Peyer's patch (tissue), 4 donors: Measurements from ENCODE around the gene SYPL2. TPM values are rescaled to one million over a fixed set of nuclear protein-coding genes. Genes with fewer than 3 reads are reported as not detected.

Experiments
- DNase-seq, 3 donors: peaks; one replicate each; pipeline ENCODE4 v3.0.0-alpha.2; 2017 to 2019
- H3K27ac ChIP-seq, 4 donors: fragments of 200-600 bp; sonication (generic); one replicate each; pipeline ENCODE4 v1.5.1; 2016 to 2019
- H3K27me3 ChIP-seq, 2 donors: fragments of 200-600 bp; sonication (generic); one replicate each; pipeline ENCODE4 v1.5.1; 2019
- H3K36me3 ChIP-seq, 3 donors: fragments of 200-600 bp; sonication (generic); one replicate each; pipeline ENCODE4 v1.5.1; 2016 to 2019
- H3K4me1 ChIP-seq, 4 donors: fragments of 200-600 bp; sonication (generic); one replicate each; pipeline ENCODE4 v1.5.1; 2016 to 2019
- H3K4me3 ChIP-seq, 4 donors: fragments of 200-600 bp; sonication (generic); 1 replicate in 3 of 4; 2 replicates in 1 of 4; pipeline ENCODE4 v1.5.1; 2016 to 2019; ENCODE audit warnings: mild to moderate bottlenecking in 1 of 4
- H3K9me3 ChIP-seq, 4 donors: fragments of 200-600 bp; sonication (generic); one replicate each; pipeline ENCODE4 v1.5.1; 2016 to 2019; ENCODE audit warnings: mild to moderate bottlenecking in 1 of 4
- POLR2A ChIP-seq, 2 donors: fragments of 450-650 bp; IDR thresholded peaks; one replicate each; pipeline ENCODE4 v1.5.1; 2017; ENCODE audit warnings: antibody characterized with exemption in 2 of 2, mild to moderate bottlenecking in 2 of 2, moderate library complexity in 2 of 2
- total RNA-seq, 4 donors: library from RNA; depleted of rRNA; stranded (reverse); fragments of >200 nt; gene quantifications; one replicate each; pipeline ENCODE4 v1.1.0, GENCODE V29; 2016
- TF ChIP-seq, protein P1 (sequence below), 6 experiments: fragments of 450-650 bp in 4 of 6; fragments of 200-600 bp in 2 of 6; sonication (generic) in 1 of 6; IDR thresholded peaks; one replicate each; pipeline ENCODE4 v1.5.1; 2017 to 2019; ENCODE audit warnings: antibody characterized with exemption in 6 of 6, mild to moderate bottlenecking in 3 of 6, moderate library complexity in 1 of 6

Gene SYPL2
- total RNA-seq, 4 donors from 2014 or later, result 0.67 TPM; not detected in 3

GRCh38 chr1:109527098-109527811 lies 60.9 kb downstream of the SYPL2 start:
- DNase-seq, result no peak
- no peak overlapping the region for H3K4me3 ChIP-seq
- no peaks in the 10 kb centered on the region for H3K36me3 ChIP-seq
- peaks cover 0 to 4% (median 1%) of the 10 kb centered on the region in 4 donors for H3K4me1 ChIP-seq
- no peak overlapping the region for H3K27ac ChIP-seq
- H3K9me3 ChIP-seq, result no peaks in the 10 kb centered on the region
- no peaks in the 10 kb centered on the region for H3K27me3 ChIP-seq
- TF ChIP-seq, protein P1, sequence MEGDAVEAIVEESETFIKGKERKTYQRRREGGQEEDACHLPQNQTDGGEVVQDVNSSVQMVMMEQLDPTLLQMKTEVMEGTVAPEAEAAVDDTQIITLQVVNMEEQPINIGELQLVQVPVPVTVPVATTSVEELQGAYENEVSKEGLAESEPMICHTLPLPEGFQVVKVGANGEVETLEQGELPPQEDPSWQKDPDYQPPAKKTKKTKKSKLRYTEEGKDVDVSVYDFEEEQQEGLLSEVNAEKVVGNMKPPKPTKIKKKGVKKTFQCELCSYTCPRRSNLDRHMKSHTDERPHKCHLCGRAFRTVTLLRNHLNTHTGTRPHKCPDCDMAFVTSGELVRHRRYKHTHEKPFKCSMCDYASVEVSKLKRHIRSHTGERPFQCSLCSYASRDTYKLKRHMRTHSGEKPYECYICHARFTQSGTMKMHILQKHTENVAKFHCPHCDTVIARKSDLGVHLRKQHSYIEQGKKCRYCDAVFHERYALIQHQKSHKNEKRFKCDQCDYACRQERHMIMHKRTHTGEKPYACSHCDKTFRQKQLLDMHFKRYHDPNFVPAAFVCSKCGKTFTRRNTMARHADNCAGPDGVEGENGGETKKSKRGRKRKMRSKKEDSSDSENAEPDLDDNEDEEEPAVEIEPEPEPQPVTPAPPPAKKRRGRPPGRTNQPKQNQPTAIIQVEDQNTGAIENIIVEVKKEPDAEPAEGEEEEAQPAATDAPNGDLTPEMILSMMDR (IDR thresholded peaks at IDR 0.05), result no peak
- TF ChIP-seq POLR2A (IDR thresholded peaks at IDR 0.05), result no peak

- Histone ChIP-seq H3K27ac (no peak overlapping the region), H3K9me3 (no peaks in the 10 kb centered on the region), H3K27me3 (no peaks in the 10 kb centered on the region), H3K36me3 (no peaks in the 10 kb centered on the region), H3K4me1 (peaks cover 0 to 10% (median 6%) of the 10 kb centered on the region in 4 donors), H3K4me3 (no peak overlapping the region)
- TF ChIP-seq, protein P1 (IDR thresholded peaks at IDR 0.05), result no peak
- no peak for TF ChIP-seq POLR2A (IDR thresholded peaks at IDR 0.05)
- no peak for DNase-seq
These were observed 61.7 kb downstream of the SYPL2 start for GRCh38 chr1:109527846-109528695.

DNA sequence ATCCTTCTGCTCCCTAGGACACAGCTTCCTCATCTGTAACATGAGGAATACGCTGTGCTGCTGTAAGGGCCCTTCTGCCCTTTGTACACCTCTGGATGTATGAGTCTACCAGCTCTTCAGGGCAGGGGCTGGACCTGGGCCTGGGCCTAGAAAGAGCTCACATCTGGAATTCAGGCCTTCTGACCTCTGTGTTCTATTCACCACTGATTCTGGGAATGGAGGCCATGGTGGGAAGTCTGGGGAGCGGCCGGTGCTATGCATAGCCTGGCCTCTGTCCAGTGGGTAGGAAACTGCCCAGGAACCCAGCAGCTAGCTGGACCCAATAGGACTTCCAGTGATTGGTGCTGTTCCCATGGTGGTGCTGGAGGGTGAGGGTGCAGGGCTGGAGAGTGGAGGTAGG lies 62.4 kb downstream of the SYPL2 start:
- Histone ChIP-seq H3K4me3 (no peak overlapping the region), H3K36me3 (no peaks in the 10 kb centered on the region)

DNA sequence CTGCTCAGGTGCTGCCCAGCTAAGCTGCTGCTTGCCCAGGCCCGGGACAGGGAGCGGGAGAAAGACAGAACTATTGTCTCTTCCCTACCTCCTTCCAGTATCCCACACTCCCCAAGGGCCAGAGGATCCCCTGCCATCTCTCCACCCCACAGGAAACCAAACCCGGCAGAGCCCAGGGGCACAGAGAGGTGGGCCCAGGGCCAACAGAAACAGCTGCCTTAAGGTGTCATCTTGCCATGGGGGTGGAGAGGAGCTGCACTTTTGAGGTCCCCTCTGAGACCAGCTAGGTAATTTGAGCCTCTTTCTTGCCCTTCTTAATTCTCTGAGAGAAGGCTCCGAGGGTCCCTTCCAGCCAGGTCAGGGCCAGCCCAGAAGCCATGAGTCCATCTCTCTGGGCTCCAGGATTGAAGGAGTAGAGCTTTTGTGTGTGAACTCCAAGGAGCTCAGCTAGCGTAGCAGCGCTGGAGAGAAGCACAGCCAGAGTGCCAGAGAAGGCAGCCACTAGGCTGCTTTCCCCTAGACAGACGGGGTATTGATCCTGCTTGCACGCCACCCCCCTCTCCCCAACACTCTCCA lies 63.6 kb downstream of the SYPL2 start:
- TF ChIP-seq POLR2A (IDR thresholded peaks at IDR 0.05), result no peak
- TF ChIP-seq, protein P1 (IDR thresholded peaks at IDR 0.05), result no peak
- Histone ChIP-seq H3K9me3 (no peaks in the 10 kb centered on the region), H3K27ac (peak overlapping the region in 1 of 4 donors; percentile 17), H3K36me3 (no peaks in the 10 kb centered on the region), H3K4me1 (peaks cover 0 to 10% (median 6%) of the 10 kb centered on the region in 4 donors), H3K27me3 (no peaks in the 10 kb centered on the region), H3K4me3 (no peak overlapping the region)
- DNase-seq, result no peak

More for the DNA sequence above, 62.4 kb downstream of the SYPL2 start:
- Histone ChIP-seq H3K4me1 (peaks cover 0 to 10% (median 6%) of the 10 kb centered on the region in 4 donors), H3K27me3 (no peaks in the 10 kb centered on the region), H3K9me3 (no peaks in the 10 kb centered on the region), H3K27ac (no peak overlapping the region)
- TF ChIP-seq POLR2A (IDR thresholded peaks at IDR 0.05), result no peak
- TF ChIP-seq, protein P1 (IDR thresholded peaks at IDR 0.05), result no peak
- DNase-seq, result no peak

- H3K27ac ChIP-seq, result peak overlapping the region in 1 of 4 donors; percentile 17
- no peaks in the 10 kb centered on the region for H3K36me3 ChIP-seq
- H3K4me3 ChIP-seq, result no peak overlapping the region
- H3K9me3 ChIP-seq, result no peaks in the 10 kb centered on the region
- no peaks in the 10 kb centered on the region for H3K27me3 ChIP-seq
- TF ChIP-seq, protein P1 (IDR thresholded peaks at IDR 0.05), result no peak
- TF ChIP-seq POLR2A (IDR thresholded peaks at IDR 0.05), result no peak
- H3K4me1 ChIP-seq, result peaks cover 0 to 10% (median 6%) of the 10 kb centered on the region in 4 donors
- no peak for DNase-seq
These were observed 64.2 kb downstream of the SYPL2 start for GRCh38 chr1:109530457-109531087.
